SKM-1 treated with dmso at 0.1 percent for 144 hours (cell line): ENCODE results near the gene HOXA5.

Experiments used
- DNase-seq: peaks from one replicate; lab custom pipeline; 2025; ENCODE audit not compliant: unreplicated experiment; lab: John Stamatoyannopoulos, UW

HOXA5 gene

GRCh38 chr7:27137640-27138315 is 5.7 kb downstream of the HOXA5 start:
- DNase-seq: no peak

GRCh38 chr7:27134392-27134791 is 9.1 kb downstream of the HOXA5 start:
- DNase-seq: peak; percentile 53

GRCh38 chr7:27133409-27134231 is 9.9 kb downstream of the HOXA5 start:
- DNase-seq: no peak

GRCh38 chr7:27132978-27133377 is 10.5 kb downstream of the HOXA5 start:
- DNase-seq: no peak

GRCh38 chr7:27132214-27132613 is 11.3 kb downstream of the HOXA5 start:
- no peak for DNase-seq

GRCh38 chr7:27131390-27131819 is 12.1 kb downstream of the HOXA5 start:
- DNase-seq: no peak

GRCh38 chr7:27130540-27131389 is 12.7 kb downstream of the HOXA5 start, which contains the start of gene HOXA4:
Gene HOXA4 (minus strand): TSS chr7:27130757. CDS start chr7:27130733, 24 bp downstream.
- DNase-seq: peak; percentile 62

GRCh38 chr7:27129729-27130539 is 13.5 kb downstream of the HOXA5 start:
- DNase-seq: peak; percentile 14

GRCh38 chr7:27128776-27129728 is 14.4 kb downstream of the HOXA5 start:
- no peak for DNase-seq

GRCh38 chr7:27128034-27128433 is 15.4 kb downstream of the HOXA5 start:
- no peak for DNase-seq

- DNase-seq: no peak
Observed at GRCh38 chr7:27126596-27127327, 16.7 kb downstream of the HOXA5 start.

GRCh38 chr7:27125986-27126394 is 17.5 kb downstream of the HOXA5 start:
- no peak for DNase-seq

- DNase-seq: no peak
Observed at GRCh38 chr7:27124902-27125689, 18.4 kb downstream of the HOXA5 start.

- no peak for DNase-seq
Observed at GRCh38 chr7:27124096-27124901, 19.2 kb downstream of the HOXA5 start.

GRCh38 chr7:27123477-27124053 is 19.9 kb downstream of the HOXA5 start:
- no peak for DNase-seq

GRCh38 chr7:27123007-27123476 is 20.4 kb downstream of the HOXA5 start:
- peak; percentile 6 for DNase-seq
